SK-N-SH treated with all-trans-retinoic acid at 6 μM for 48 hours (cell line): ENCODE measurements around the gene MX2.

Source experiments
- ATAC-seq: fragments of 200-7000 bp; cut with Tn5 transposase; 3 replicates; pipeline ENCODE4 v1.9.1; 2020; ENCODE audit warnings: mild to moderate bottlenecking, moderate library complexity
- ARNTL ChIP-seq: fragments of 450-650 bp; formaldehyde crosslinking; IDR thresholded peaks from 2 replicates; pipeline ENCODE4 v1.5.0; 2020; ENCODE audit warnings: low read depth, mild to moderate bottlenecking, moderate library complexity, borderline replicate concordance
- BACH2 ChIP-seq: fragments of 250-450 bp; sonication (Bioruptor Pico); IDR thresholded peaks from 2 replicates; pipeline ENCODE4 v1.9.0; 2021; ENCODE audit warnings: mild to moderate bottlenecking, borderline replicate concordance
- CSDC2 ChIP-seq: fragments of 250-450 bp; sonication (Bioruptor Pico); IDR thresholded peaks from 2 replicates; pipeline ENCODE4 v1.5.0; 2020; ENCODE audit warnings: mild to moderate bottlenecking, moderate library complexity
- ESRRG ChIP-seq: fragments of 250-450 bp; sonication (Bioruptor Pico); IDR thresholded peaks from 2 replicates; pipeline ENCODE4 v1.6.1; 2021; ENCODE audit warnings: mild to moderate bottlenecking
- GLIS3 ChIP-seq: fragments of 250-450 bp; sonication (Bioruptor Pico); IDR thresholded peaks from 2 replicates; pipeline ENCODE4 v1.5.0; 2020; ENCODE audit warnings: mild to moderate bottlenecking, moderate library complexity
- OSR1 ChIP-seq: fragments of 250-450 bp; sonication (Bioruptor Pico); IDR thresholded peaks from 2 replicates; pipeline ENCODE4 v1.8.0; 2022; ENCODE audit warnings: moderate library complexity, mild to moderate bottlenecking, inconsistent platforms
- PPARA ChIP-seq: fragments of 250-450 bp; sonication (Bioruptor Pico); IDR thresholded peaks from 2 replicates; pipeline ENCODE4 v1.5.0; 2020; ENCODE audit warnings: mild to moderate bottlenecking, borderline replicate concordance
- RARB ChIP-seq: fragments of 250-450 bp; sonication (Bioruptor Pico); IDR thresholded peaks from 2 replicates; pipeline ENCODE4 v1.8.0; 2021; ENCODE audit warnings: mild to moderate bottlenecking, moderate library complexity
- SNAI2 ChIP-seq: fragments of 250-450 bp; sonication (Bioruptor Pico); IDR thresholded peaks from 2 replicates; pipeline ENCODE4 v1.5.0; 2020; ENCODE audit warnings: mild to moderate bottlenecking, moderate library complexity
- TOX ChIP-seq: fragments of 250-450 bp; sonication (Bioruptor Pico); IDR thresholded peaks from 2 replicates; pipeline ENCODE4 v1.8.0; 2021; ENCODE audit warnings: mild to moderate bottlenecking, moderate library complexity, borderline replicate concordance
- TSHZ2 ChIP-seq: fragments of 250-450 bp; sonication (Bioruptor Pico); IDR thresholded peaks from 2 replicates; pipeline ENCODE4 v1.5.0; 2020; ENCODE audit warnings: mild to moderate bottlenecking, moderate library complexity
- ZC3H10 ChIP-seq: fragments of 250-450 bp; sonication (Bioruptor Pico); IDR thresholded peaks from 2 replicates; pipeline ENCODE4 v1.5.1; 2021; ENCODE audit warnings: mild to moderate bottlenecking, moderate library complexity
- ZFP3 ChIP-seq: fragments of 250-450 bp; sonication (Bioruptor Pico); IDR thresholded peaks from 2 replicates; pipeline ENCODE4 v1.5.0; 2020; ENCODE audit warnings: mild to moderate bottlenecking, moderate library complexity
- ZFP30 ChIP-seq: fragments of 450-650 bp; formaldehyde crosslinking; IDR thresholded peaks from 2 replicates; pipeline ENCODE4 v1.5.0; 2022; ENCODE audit warnings: mild to moderate bottlenecking, moderate library complexity
- ZNF565 ChIP-seq: fragments of 450-650 bp; formaldehyde crosslinking; conservative IDR thresholded peaks from 2 replicates; pipeline ENCODE4 v1.5.0; 2020; ENCODE audit warnings: low read depth, mild to moderate bottlenecking, moderate library complexity
- ZNF70 ChIP-seq: fragments of 450-650 bp; formaldehyde crosslinking; IDR thresholded peaks from 2 replicates; pipeline ENCODE4 v1.5.0; 2020; ENCODE audit warnings: mild to moderate bottlenecking, moderate library complexity
- ZNF8 ChIP-seq: fragments of 450-650 bp; formaldehyde crosslinking; IDR thresholded peaks from 2 replicates; pipeline ENCODE4 v1.5.0; 2020; ENCODE audit warnings: mild to moderate bottlenecking, moderate library complexity
- TF ChIP-seq, protein P1 (sequence below): fragments of 250-450 bp; sonication (Bioruptor Pico); IDR thresholded peaks from 2 replicates; pipeline ENCODE4 v1.8.0; 2021; ENCODE audit warnings: low read depth, mild to moderate bottlenecking, moderate library complexity, borderline replicate concordance
- TF ChIP-seq, protein P2 (sequence below): fragments of 250-450 bp; sonication (Bioruptor Pico); IDR thresholded peaks from 2 replicates; pipeline ENCODE4 v1.5.1; 2021; ENCODE audit warnings: mild to moderate bottlenecking, moderate library complexity
- TF ChIP-seq, protein P3 (sequence below): fragments of 250-450 bp; sonication (Bioruptor Pico); IDR thresholded peaks from 2 replicates; pipeline ENCODE4 v1.8.0; 2020; ENCODE audit warnings: mild to moderate bottlenecking, moderate library complexity, borderline replicate concordance

Gene MX2

GRCh38 chr21:41346758-41347157 is 15.1 kb upstream of the MX2 start:
- ATAC-seq = no peak
- TF ChIP-seq ZC3H10 (CRISPR knock-in tag) = no peak
- TF ChIP-seq OSR1 (CRISPR knock-in tag) = no peak
- TF ChIP-seq SNAI2 (CRISPR knock-in tag) = no peak
- no peak for TF ChIP-seq GLIS3 (CRISPR knock-in tag)
- TF ChIP-seq ARNTL = no peak
- no peak for TF ChIP-seq ZNF8 (CRISPR knock-in tag)
- no peak for TF ChIP-seq ESRRG (CRISPR knock-in tag)
- TF ChIP-seq ZNF70 (CRISPR knock-in tag) = no peak
- TF ChIP-seq ZNF565 (CRISPR knock-in tag) = no peak
- TF ChIP-seq, protein P1, sequence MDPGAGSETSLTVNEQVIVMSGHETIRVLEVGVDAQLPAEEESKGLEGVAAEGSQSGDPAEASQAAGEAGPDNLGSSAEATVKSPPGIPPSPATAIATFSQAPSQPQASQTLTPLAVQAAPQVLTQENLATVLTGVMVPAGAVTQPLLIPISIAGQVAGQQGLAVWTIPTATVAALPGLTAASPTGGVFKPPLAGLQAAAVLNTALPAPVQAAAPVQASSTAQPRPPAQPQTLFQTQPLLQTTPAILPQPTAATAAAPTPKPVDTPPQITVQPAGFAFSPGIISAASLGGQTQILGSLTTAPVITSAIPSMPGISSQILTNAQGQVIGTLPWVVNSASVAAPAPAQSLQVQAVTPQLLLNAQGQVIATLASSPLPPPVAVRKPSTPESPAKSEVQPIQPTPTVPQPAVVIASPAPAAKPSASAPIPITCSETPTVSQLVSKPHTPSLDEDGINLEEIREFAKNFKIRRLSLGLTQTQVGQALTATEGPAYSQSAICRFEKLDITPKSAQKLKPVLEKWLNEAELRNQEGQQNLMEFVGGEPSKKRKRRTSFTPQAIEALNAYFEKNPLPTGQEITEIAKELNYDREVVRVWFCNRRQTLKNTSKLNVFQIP (CRISPR knock-in tag) = no peak

GRCh38 chr21:41348434-41348833 is 13.4 kb upstream of the MX2 start:
- TF ChIP-seq ZNF565 (CRISPR knock-in tag) (no peak), ZFP3 (CRISPR knock-in tag) (no peak), RARB (CRISPR knock-in tag) (no peak), OSR1 (CRISPR knock-in tag) (no peak), ZNF8 (CRISPR knock-in tag) (no peak)
- TF ChIP-seq, protein P2, sequence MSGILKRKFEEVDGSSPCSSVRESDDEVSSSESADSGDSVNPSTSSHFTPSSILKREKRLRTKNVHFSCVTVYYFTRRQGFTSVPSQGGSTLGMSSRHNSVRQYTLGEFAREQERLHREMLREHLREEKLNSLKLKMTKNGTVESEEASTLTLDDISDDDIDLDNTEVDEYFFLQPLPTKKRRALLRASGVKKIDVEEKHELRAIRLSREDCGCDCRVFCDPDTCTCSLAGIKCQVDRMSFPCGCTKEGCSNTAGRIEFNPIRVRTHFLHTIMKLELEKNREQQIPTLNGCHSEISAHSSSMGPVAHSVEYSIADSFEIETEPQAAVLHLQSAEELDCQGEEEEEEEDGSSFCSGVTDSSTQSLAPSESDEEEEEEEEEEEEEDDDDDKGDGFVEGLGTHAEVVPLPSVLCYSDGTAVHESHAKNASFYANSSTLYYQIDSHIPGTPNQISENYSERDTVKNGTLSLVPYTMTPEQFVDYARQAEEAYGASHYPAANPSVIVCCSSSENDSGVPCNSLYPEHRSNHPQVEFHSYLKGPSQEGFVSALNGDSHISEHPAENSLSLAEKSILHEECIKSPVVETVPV (CRISPR knock-in tag) = no peak
- TF ChIP-seq, protein P3, sequence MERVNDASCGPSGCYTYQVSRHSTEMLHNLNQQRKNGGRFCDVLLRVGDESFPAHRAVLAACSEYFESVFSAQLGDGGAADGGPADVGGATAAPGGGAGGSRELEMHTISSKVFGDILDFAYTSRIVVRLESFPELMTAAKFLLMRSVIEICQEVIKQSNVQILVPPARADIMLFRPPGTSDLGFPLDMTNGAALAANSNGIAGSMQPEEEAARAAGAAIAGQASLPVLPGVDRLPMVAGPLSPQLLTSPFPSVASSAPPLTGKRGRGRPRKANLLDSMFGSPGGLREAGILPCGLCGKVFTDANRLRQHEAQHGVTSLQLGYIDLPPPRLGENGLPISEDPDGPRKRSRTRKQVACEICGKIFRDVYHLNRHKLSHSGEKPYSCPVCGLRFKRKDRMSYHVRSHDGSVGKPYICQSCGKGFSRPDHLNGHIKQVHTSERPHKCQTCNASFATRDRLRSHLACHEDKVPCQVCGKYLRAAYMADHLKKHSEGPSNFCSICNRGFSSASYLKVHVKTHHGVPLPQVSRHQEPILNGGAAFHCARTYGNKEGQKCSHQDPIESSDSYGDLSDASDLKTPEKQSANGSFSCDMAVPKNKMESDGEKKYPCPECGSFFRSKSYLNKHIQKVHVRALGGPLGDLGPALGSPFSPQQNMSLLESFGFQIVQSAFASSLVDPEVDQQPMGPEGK (CRISPR knock-in tag) = no peak
- ATAC-seq = no peak

- no peak for ATAC-seq
- TF ChIP-seq ZNF565 (CRISPR knock-in tag) = no peak
- TF ChIP-seq ZNF70 (CRISPR knock-in tag) = no peak
- no peak for TF ChIP-seq PPARA (CRISPR knock-in tag)
- TF ChIP-seq ZFP30 (CRISPR knock-in tag) = no peak
- TF ChIP-seq ESRRG (CRISPR knock-in tag) = no peak
- TF ChIP-seq ZNF8 (CRISPR knock-in tag) = no peak
- TF ChIP-seq SNAI2 (CRISPR knock-in tag) = no peak
- no peak for TF ChIP-seq BACH2 (CRISPR knock-in tag)
- TF ChIP-seq, protein P3 (CRISPR knock-in tag) = no peak
Measured at GRCh38 chr21:41349126-41349525, 12.7 kb upstream of the MX2 start.

DNA sequence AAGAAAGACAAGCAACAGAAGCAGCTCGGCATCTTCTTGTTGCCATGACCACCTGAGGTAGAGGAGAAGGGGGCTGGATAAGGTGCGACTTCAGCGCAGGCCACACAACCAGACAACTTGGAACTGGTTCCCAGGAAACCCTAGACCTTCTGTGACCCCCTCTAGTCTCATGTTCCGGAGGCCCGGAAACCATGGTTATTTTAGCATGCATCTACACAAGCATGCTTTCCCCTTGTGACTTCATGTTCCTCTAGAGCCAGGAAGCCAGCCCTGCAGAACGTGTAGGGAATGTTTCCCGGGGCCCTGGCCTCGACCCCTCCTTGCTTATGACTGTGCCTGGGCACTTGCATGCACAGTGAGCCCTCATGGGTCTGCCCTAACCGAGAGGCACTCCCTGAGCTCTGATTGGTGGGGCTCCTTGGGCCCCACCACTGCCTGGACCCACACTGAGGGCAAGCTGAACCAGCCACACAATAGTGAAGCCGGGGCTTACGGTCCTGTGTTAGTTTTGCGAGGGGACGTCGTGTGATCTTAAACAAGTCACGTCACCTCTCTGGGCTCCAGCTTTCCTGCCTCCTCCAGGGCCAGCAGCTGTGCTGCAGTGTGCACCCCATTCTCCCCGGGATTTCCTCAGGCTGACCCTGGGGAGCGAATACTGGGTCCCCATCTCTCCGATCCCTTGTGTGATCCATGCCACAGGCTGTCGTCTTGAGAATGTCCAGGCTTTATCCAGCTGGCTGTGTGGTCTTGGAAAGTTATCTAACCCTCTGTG is 12.0 kb upstream of the MX2 start:
- no peak for TF ChIP-seq SNAI2 (CRISPR knock-in tag)
- no peak for TF ChIP-seq TSHZ2 (CRISPR knock-in tag)
- TF ChIP-seq ZFP30 (CRISPR knock-in tag) = no peak
- TF ChIP-seq TOX (CRISPR knock-in tag) = no peak
- no peak for TF ChIP-seq CSDC2
- TF ChIP-seq, protein P2 (CRISPR knock-in tag) = no peak
- TF ChIP-seq GLIS3 (CRISPR knock-in tag) = no peak
- no peak for TF ChIP-seq ARNTL
- TF ChIP-seq ZFP3 (CRISPR knock-in tag) = no peak
- TF ChIP-seq BACH2 (CRISPR knock-in tag) = no peak
- TF ChIP-seq, protein P1 (CRISPR knock-in tag) = no peak
- TF ChIP-seq ZC3H10 (CRISPR knock-in tag) = no peak
- no peak for TF ChIP-seq ESRRG (CRISPR knock-in tag)
- TF ChIP-seq, all 23 proteins: peak for 0

More for the DNA sequence above, 12.0 kb upstream of the MX2 start:
- no peak for ATAC-seq
